Measurements from ENCODE around the gene EMID1.

EMID1 gene

GRCh38 chr22:29205594-29206371 is at the start of gene EMID1:
Gene EMID1 (plus strand): TSS chr22:29205896. CDS start chr22:29206039, 143 bp downstream.
- peak; percentile 70 for DNase-seq

DNA sequence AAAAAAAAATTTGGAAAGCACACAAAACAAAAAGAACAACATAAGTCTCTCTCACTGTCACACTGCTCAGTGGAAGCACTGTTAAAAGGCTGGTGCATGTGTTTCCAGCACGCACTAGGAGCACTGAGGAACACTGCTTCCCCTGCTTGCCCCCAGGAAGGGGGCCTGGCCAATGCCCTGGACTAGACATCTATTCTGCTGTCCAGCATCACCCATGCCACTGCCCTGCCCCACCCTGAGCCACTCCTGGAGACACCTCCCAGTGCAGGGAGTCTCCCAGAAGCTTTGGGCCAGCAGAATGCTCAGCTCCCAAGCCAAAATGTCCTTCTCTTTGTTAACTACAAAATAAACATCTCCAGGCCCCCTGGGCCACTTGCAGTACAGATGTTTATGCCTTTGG is 49.7 kb upstream of the EMID1 start:
- no peak for DNase-seq

GRCh38 chr22:29156507-29156906 is 49.2 kb upstream of the EMID1 start:
- DNase-seq: no peak

DNA sequence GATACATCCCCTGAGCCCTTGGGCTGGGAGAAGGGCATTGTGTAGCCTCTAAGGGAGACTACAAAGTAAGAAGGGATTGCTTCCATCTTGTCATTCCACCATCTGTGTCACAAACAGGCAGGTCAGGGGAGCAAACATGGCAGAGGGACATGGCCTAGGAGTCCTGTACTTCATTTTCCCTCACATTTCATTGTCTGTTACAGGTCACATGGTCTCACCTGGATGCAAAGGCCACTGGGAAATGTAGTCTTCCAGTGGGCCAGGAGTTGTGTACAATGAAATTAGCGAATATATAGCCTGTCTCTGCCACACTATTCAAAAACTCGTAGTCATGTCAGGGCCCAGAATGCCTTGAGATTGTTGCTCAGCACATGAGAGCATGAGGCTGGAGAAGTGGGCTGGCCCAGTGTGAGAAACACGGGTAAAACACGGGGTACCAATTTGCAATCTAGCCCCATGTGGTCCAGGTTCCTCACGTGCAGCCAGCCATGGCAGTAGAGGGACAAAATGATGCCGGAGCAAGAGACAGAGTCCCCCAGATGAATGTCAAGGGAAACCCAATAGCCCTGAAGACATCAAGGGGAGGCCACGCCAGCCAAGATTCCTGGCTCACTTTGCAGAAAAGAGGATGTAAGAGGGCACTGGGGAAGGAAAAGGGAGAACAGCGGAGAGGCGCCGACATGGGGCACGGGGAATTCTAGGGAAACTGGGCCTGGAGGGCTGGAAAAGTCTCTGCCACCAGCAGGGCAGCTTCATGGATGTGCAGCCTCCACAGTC is 47.7 kb upstream of the EMID1 start:
- DNase-seq: no peak

GRCh38 chr22:29158546-29158945 is 47.1 kb upstream of the EMID1 start:
- no peak for DNase-seq

DNA sequence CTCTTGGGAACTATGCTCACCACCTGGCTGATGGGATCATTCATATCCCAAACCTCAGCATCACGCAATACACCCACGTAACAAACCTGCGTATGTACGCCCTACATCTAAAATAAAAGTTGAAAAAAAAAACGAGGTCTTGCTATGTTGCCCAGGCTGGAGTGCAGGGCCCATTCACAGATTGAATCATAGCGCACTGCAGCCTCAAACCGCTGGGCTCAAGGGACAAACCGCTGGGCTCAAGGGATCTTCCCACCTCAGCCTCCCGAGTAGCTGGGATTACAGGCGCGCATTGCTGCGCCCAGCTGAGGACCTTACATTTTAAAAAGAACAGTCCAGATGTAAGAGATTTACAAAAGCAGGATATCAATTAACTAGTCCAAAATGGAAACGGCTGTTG is 41.9 kb upstream of the EMID1 start:
- DNase-seq: no peak

- DNase-seq: no peak
These were observed 40.2 kb upstream of the EMID1 start for GRCh38 chr22:29165321-29166060.

- no peak for DNase-seq
These were observed 39.5 kb upstream of the EMID1 start for GRCh38 chr22:29166180-29166579.

DNA sequence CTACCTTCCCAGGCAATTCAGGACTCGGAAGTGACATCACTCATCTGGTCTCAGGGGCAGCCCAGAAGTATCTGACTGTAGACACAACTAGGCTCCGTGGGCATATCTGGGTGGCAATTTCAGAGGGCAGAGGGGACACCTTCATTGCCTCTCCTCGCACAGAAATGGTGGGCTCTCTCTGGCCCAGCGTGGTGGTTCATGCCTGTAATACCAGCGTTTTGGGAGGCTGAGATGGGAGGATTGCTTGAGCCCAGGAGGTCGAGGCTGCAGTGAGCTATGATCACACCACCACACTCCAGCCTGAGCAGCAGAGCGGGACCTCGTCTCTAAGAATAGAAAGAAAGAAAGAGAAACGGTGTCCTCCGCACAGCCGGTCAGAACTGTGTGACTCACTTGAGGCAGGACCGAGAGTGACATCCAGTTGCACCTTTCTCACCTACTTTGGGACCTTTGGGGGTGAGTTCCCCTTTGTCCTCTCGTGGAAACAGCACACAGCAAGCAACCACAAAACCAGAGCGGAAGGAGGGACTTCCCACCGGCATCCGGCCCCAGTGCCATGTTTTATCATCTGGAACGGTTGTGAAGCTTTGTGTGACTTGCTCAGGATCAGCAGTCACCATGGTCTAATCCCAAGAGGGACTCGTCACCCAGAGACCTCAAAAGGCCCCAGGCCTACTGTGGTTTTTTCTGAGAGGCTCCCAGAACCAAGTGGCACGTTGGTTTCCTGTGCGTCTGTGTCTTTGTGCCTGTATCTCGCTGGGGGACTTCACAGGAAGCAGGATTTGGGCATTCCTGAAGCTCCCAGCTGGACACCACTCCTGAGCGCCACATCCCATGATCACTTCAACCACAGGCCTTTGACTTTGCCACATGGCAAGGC is 38.4 kb upstream of the EMID1 start:
- DNase-seq: peak; percentile 72

GRCh38 chr22:29171721-29172120 is 34.0 kb upstream of the EMID1 start:
- no peak for DNase-seq

GRCh38 chr22:29172216-29172615 is 33.5 kb upstream of the EMID1 start:
- DNase-seq: no peak

- no peak for DNase-seq
These were observed 30.3 kb upstream of the EMID1 start for GRCh38 chr22:29175312-29175835.

DNA sequence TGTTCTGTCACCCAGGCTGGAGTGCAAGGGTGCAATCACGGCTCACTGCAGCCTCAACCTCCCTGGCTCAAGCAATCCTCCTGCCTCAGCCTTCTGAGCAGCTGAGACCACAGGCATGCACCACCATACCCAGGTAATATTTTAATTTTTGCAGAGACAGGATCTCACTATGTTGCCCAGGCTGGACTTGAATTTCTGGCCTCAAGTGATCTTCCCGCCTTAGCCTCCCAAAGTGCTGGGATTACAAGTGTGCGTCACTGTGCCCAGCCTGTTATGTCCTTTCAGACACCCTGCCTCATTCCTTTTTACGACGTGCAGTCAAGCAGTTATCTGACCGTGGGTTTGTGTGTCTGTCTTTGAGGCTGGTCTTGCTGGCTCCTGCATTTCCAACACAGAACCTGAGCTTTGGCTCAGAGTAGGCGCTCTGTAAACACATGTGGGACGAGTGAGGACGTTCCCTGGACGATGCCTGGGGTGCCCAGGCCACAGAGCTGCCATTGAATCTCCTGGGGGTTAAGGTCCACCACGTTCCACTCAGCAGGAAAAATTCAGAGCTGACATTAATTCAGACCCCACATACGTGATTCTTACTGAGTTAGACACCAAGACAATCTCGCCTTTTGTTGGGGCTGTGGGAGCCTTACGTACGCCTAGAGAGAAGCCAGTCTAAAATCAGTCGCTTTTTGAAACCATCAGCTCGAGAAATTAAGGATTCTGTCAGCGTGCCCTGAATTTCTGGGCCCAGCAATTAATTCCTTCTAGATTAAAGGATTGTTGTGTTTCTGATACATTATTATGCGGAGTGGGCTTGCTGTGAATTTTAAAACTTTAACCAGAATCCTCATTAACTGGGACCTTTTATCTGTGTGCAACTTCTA is 21.5 kb upstream of the EMID1 start:
- DNase-seq: no peak

DNA sequence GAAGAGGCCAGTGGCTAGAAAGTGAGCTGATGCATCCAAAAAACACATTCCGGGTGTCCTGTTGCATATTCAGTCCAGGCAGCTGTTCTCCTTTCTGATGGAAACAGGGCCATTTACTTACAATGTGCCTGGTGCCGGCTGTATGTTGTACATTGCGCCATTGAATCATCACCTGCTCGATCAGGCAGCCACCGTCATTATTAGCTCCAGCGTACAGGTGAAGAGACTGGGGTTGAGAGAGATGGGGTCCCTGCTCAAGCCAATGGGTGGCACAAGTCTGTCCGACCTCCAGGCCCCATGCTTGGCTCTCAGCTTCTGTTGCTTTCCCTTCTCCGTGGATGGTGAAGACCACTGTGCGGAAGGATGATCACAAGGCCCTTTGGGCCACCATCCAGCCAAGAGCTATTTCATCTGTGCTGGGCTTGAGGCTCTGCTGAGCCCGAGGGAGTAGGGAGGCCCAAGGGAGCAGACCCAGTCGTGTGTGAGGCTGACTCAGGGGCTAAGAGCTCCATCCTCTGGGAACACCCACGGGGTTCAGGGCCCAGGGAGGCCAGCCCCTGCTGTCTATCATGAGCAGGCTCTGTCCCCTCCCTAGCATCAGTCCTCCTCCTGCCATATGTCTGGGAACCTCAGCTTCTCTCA is 20.7 kb upstream of the EMID1 start:
- no peak for DNase-seq

GRCh38 chr22:29186302-29186701 is 19.4 kb upstream of the EMID1 start:
- DNase-seq: no peak

DNA sequence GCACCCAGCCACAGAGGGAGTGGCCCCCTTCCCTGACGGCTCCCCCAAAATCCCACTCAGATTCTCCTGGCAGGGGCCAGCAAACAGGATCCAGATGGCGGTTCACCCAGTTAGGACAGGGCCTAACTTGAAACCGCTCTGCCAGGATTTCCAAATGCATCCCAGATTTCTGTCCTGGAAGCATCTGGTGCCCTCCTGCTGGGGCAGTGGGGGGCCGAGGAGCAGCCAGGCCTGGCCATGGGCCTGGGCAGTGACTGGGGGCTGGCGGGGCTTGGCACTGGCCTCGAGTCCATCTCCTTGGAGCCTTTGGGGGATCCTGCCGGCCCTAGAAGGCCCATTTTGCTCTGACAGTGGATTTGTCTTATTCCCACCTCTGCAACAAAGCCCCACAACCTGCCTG is 17.9 kb upstream of the EMID1 start:
- no peak for DNase-seq

DNA sequence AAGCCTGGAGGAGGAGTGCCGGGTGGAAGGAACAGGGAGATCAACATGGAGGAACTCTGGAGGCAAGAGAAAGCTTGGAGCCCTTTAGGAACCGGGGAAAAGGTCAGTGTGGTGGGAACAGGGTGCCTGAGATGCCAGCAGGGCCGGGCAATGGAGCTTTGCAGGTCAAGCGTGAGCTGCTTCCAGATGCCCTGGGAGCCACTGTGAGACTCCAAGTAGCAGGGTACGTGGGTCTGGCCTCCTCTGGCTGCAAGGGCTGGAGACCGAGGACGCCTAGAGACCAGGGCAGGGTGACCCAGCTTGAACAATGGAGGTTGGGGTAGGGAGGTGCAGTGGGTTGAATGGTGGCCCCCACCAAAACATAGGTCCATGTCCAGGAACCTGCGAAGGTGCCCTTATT is 15.6 kb upstream of the EMID1 start:
- DNase-seq: no peak

DNA sequence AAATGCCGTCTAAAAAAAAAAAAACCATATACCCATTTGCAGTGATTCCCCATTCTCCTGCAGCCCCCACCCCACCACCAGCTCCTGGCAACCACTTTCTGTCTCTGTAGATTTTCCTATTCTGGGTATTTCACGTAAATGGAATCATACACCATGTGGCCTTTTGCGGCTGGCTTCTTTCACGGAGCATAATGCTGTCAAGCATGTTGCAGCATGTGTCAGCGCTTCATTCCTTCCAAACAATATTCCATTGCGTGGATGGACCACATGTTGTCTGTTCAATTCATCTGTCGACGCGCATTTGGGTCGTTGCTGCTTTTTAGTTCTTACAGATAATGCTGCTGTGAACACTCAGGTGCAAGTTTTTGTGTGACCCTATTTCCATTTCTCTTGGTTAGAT is 14.8 kb upstream of the EMID1 start:
- no peak for DNase-seq

GRCh38 chr22:29193021-29193420 is 12.7 kb upstream of the EMID1 start:
- no peak for DNase-seq

DNA sequence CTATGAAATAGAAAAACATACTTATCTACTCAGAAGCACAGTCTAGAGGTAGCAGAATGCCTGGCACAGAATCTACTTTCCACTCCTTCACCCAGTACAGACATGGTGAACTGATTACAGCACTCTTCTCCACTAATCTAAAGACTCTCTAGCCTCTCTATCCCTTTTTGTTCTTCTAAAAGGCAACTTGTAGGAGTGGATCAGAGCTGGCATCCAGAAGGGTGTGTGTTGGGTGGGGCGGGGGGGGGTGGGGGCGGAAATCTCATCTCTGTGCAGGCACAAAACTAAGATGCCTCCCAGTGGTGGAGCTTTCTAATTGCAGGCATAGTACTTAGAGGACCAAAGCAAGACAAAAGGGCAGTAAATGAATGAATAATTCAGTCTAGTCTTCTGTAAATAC is 11.5 kb upstream of the EMID1 start:
- DNase-seq: no peak

Measured in activated effector memory CD4-positive, alpha-beta T cell treated with anti-CD3 and anti-CD28 coated beads, Interleukin-2, amount 50 U/mL, for 16 hours (primary cell).